Lung (tissue), 12 donors: ENCODE measurements around the gene RBKS. TPM values are rescaled to one million over a fixed set of nuclear protein-coding genes. Genes with fewer than 3 reads are reported as not detected.
"Not testable (repeated sequence)": the region's sequence is repeated elsewhere in the genome, so short reads cannot be mapped to it uniquely, and the experiment has no call there.

ENCODE experiments used
- ATAC-seq: fragments of 200-7000 bp; cut with Tn5 transposase; one replicate; pipeline ENCODE4 v1.9.1; 2020; ENCODE audit warnings: moderate number of reproducible peaks; ENCODE audit not compliant: insufficient read depth, low FRiP score
- DNase-seq, 3 donors: peaks; one replicate each; pipeline ENCODE4 v3.0.0-alpha.2; 2013 to 2017
- H3K27ac ChIP-seq, 2 donors: one replicate each; pipeline ENCODE4 v1.5.1; 2013; ENCODE audit warnings: mild to moderate bottlenecking in 2 of 2, moderate library complexity in 2 of 2, control low read depth in 1 of 2, inconsistent platforms in 1 of 2, low read depth in 1 of 2, low read length in 1 of 2
- H3K27me3 ChIP-seq, 3 donors: one replicate each; pipeline ENCODE4 v1.5.1; 2013; ENCODE audit warnings: low read length in 2 of 3; ENCODE audit not compliant: control insufficient read depth in 3 of 3, insufficient read depth in 3 of 3
- H3K36me3 ChIP-seq, 4 donors: one replicate each; pipeline ENCODE4 v1.5.1; 2013; ENCODE audit warnings: low read length in 4 of 4, mild to moderate bottlenecking in 1 of 4, moderate library complexity in 1 of 4; ENCODE audit not compliant: control insufficient read depth in 4 of 4, insufficient read depth in 4 of 4
- H3K4me1 ChIP-seq, 5 donors: one replicate each; pipeline ENCODE4 v1.5.1; 2013; ENCODE audit warnings: low read length in 5 of 5, mild to moderate bottlenecking in 2 of 5, moderate library complexity in 1 of 5; ENCODE audit not compliant: control insufficient read depth in 5 of 5, insufficient read depth in 5 of 5
- H3K4me3 ChIP-seq: one replicate; pipeline ENCODE4 v1.5.1; 2013; ENCODE audit warnings: mild to moderate bottlenecking, control low read depth, moderate library complexity
- H3K9ac ChIP-seq, 2 donors: one replicate each; pipeline ENCODE4 v1.5.1; 2013; ENCODE audit warnings: low read length in 2 of 2, control low read depth in 1 of 2; ENCODE audit not compliant: insufficient read depth in 1 of 2
- H3K9me3 ChIP-seq, 4 donors: one replicate each; pipeline ENCODE4 v1.5.1; 2013; ENCODE audit warnings: low read length in 3 of 4, mild to moderate bottlenecking in 1 of 4, moderate library complexity in 1 of 4; ENCODE audit not compliant: control insufficient read depth in 4 of 4, insufficient read depth in 3 of 4
- WGBS, 2 donors: extraction: QIAGEN DNeasy Blood & Tissue Kit; methylation state at CpG; one replicate each; pipeline ENCODE4 v1.1.7; 2013; 5-methylcytosine and 5-hydroxymethylcytosine counted together
- polyA plus RNA-seq, 2 donors: library from polyadenylated mRNA; stranded (reverse); fragments of 200-250 nt; gene quantifications; one replicate each; pipeline ENCODE4 v1.2.1, GENCODE V29; 2013
- total RNA-seq, 2 donors: library from RNA; depleted of rRNA in 1 of 2; stranded (reverse); fragments of >200 nt in 1 of 2; gene quantifications; one replicate each; pipeline ENCODE4 v1.2.1, GENCODE V29; 2014 to 2021
- TF ChIP-seq, protein P1 (sequence below): IDR thresholded peaks from 2 replicates; pipeline ENCODE4 v1.5.1; 2012; ENCODE audit warnings: mild to moderate bottlenecking; ENCODE audit errors: control extremely low read depth, extremely low read depth
- donor health status: control.
- donor health status: control.
- donor health status: Bipolar disorder and iron deficiency.
- donor health status: healthy.
- donor health status: DM: yes; HTN: yes; CAD: no.

RBKS gene
- total and polyA plus RNA-seq, 4 donors: 3.9 to 5.1 (median 4.9) TPM

DNA sequence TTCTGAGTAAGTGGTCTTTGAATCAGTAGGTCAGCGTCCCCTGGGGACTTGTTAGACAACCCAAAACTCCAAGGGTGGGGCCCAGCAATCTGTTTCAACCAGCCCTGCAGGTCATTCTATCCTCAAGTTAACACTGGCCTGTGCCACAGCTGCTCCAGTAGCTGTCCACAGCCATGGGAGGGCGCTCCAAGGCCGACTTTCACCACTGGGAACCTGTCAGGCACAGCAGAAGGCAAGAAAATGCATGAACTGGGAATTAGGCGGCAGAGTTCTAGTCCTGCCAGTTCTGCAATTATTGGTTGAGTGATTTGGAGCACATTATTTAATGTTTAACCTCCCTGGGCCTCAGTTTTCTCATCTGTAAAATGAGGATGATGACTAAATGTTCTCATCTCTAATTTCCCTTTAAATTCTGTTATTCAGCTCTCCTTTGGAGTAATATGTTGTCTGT lies 136.0 kb downstream of the RBKS start:
- Histone ChIP-seq H3K9ac (no peak overlapping the region), H3K27ac (no peak overlapping the region), H3K36me3 (no peaks in the 10 kb centered on the region), H3K9me3 (peaks cover 0 to 2% (median 0%) of the 10 kb centered on the region in 4 donors), H3K4me3 (no peak overlapping the region), H3K27me3 (no peaks in the 10 kb centered on the region), H3K4me1 (peaks cover 0 to 3% (median 0%) of the 10 kb centered on the region in 5 donors)
- peak; percentile 74 for ATAC-seq
- WGBS, 2 donors: 28 to 31% methylated on average over 4 of the region's 4 CpGs
- peak; percentile 60 to 73 (median 61) for DNase-seq
- TF ChIP-seq, protein P1, sequence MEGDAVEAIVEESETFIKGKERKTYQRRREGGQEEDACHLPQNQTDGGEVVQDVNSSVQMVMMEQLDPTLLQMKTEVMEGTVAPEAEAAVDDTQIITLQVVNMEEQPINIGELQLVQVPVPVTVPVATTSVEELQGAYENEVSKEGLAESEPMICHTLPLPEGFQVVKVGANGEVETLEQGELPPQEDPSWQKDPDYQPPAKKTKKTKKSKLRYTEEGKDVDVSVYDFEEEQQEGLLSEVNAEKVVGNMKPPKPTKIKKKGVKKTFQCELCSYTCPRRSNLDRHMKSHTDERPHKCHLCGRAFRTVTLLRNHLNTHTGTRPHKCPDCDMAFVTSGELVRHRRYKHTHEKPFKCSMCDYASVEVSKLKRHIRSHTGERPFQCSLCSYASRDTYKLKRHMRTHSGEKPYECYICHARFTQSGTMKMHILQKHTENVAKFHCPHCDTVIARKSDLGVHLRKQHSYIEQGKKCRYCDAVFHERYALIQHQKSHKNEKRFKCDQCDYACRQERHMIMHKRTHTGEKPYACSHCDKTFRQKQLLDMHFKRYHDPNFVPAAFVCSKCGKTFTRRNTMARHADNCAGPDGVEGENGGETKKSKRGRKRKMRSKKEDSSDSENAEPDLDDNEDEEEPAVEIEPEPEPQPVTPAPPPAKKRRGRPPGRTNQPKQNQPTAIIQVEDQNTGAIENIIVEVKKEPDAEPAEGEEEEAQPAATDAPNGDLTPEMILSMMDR: peak; percentile 73

DNA sequence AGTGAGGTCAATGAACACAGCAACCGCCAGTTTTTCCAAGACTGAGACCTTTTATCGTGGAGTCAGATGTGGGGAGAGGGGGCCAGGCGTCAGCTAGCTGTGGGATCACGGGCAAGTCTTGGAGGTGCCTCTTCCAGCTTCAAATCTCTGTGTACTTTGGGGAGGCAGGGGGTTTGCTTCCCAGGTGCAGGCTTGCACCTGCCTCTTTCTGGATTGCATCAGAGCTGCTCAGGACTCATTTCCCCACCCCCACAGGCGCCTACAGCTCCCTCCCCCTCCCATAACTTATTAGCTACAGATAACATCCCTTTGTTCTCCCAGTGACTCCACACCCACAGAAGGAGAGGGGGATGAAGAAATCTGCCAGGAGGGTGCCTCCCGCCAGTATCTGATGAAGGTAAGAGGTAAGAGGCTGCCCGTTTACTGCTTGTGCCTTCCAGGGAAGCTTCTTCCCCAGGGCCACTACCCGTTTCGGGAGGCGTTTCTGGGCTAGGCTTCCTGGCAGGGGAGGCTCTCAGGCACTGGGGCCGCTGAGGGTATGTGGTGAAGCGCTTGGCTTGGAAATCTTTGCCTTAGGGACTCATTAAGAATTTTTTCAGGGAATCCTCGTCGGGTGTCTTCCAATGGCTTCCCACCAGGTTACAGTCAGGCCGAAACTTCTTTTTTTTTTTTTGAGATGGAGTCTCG lies 137.5 kb downstream of the RBKS start:
- peak; percentile 58 for ATAC-seq
- H3K4me1 ChIP-seq: peaks cover 0 to 3% (median 0%) of the 10 kb centered on the region in 5 donors
- no peaks in the 10 kb centered on the region for H3K27me3 ChIP-seq
- no peaks in the 10 kb centered on the region for H3K36me3 ChIP-seq
- WGBS, 2 donors: 63 to 71% methylated on average over 16 of the region's 16 CpGs
- peak in 1 of 3 donors; percentile 44 for DNase-seq
- H3K9me3 ChIP-seq: peaks cover 0 to 5% (median 2%) of the 10 kb centered on the region in 4 donors
- H3K9ac ChIP-seq: no peak overlapping the region
- H3K4me3 ChIP-seq: no peak overlapping the region
- TF ChIP-seq, protein P1: no peak
- H3K27ac ChIP-seq: peak overlapping the region in 1 of 2 donors; percentile 84

DNA sequence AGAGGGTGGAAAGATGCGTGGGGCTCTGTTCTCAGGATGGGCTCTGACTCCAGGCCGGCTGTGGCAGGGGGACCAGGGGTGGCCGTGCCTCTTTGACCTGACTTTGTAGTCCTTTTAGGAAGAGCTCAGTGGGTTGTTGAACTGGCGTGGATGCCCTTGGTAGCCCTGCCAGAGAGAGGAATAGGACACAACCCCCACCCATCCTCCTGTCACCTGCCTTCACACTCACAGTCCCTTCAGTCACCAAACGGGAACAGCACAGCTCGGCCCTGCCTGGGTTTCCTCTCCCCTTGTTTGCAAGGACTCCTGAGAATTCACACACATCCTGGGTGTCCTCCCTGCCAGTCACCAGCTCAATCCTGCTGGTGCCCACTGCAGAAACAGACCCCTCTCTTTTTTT lies 138.8 kb downstream of the RBKS start:
- no peak overlapping the region for H3K27ac ChIP-seq
- no peak overlapping the region for H3K9ac ChIP-seq
- peaks cover 0 to 3% (median 0%) of the 10 kb centered on the region in 5 donors for H3K4me1 ChIP-seq
- H3K4me3 ChIP-seq: no peak overlapping the region
- TF ChIP-seq, protein P1: no peak
- H3K27me3 ChIP-seq: no peaks in the 10 kb centered on the region
- WGBS, 2 donors: 92 to 96% methylated on average over 6 of the region's 6 CpGs
- DNase-seq: no peak
- no peak for ATAC-seq
- H3K36me3 ChIP-seq: no peaks in the 10 kb centered on the region
- H3K9me3 ChIP-seq: peaks cover 0 to 5% (median 2%) of the 10 kb centered on the region in 4 donors

DNA sequence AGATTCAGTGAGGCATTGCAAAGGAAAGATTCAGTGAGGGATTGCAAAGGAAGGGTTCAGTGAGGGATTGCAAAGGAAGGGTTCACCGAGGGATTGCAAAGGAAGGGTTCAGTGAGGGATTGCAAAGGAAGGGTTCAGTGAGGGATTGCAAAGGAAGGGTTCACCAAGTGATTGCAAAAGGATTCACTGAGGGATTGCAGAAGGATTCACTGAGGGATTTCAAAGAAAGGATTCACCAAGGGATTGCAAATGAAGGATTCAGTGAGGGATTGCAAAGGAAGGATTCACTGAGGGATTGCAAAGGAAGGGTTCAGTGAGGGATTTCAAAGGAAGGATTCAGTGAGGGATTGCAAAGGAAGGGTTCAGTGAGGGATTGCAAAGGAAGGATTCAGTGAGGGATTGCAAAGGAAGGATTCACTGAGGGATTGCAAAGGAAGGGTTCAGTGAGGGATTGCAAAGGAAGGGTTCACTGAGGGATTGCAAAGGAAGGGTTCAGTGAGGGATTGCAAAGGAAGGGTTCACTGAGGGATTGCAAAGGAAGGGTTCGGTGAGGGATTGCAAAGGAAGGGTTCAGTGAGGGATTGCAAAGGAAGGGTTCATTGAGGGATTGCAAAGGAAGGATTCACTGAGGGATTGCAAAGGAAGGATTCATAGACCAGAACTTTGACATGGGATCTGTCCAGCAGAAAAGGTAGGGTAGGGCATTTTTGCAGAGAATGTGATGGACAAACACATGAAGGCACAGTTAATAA lies 141.2 kb downstream of the RBKS start:
- not testable (repeated sequence) for H3K27me3 ChIP-seq, H3K36me3 ChIP-seq, DNase-seq, H3K9me3 ChIP-seq, H3K4me1 ChIP-seq, H3K4me3 ChIP-seq, H3K27ac ChIP-seq, H3K9ac ChIP-seq, ATAC-seq
- WGBS, 2 donors: 79 to 86% methylated on average over 2 of the region's 2 CpGs
